Daoy (cell line): Measurements from ENCODE around the gene HESX1. TPM values are rescaled to one million over a fixed set of nuclear protein-coding genes. Genes with fewer than 3 reads are reported as not detected.
A peak's percentile ranks its signal among the peaks of the same experiment; 100 is the strongest.

ENCODE experiments used
- DNase-seq: peaks from one replicate; pipeline ENCODE4 v3.0.0-alpha.2; 2015; ENCODE audit warnings: low read depth
- total RNA-seq: library from RNA; depleted of rRNA; stranded (reverse); fragments of >200 nt; shearing (Covaris generic); gene quantifications from 2 replicates; pipeline ENCODE4 v1.2.3, GENCODE V29; 2014

HESX1 gene
- total RNA-seq, 1 experiment from 2014 or later: 0.11 TPM

GRCh38 chr3:57168151-57168550 is 31.6 kb downstream of the HESX1 start:
- DNase-seq: no peak

GRCh38 chr3:57166660-57167059 is 33.1 kb downstream of the HESX1 start:
- no peak for DNase-seq

- DNase-seq: no peak
Measured at GRCh38 chr3:57165641-57166040, 34.1 kb downstream of the HESX1 start.

- peak; percentile 89 for DNase-seq
Measured at GRCh38 chr3:57164657-57165573, 34.9 kb downstream of the HESX1 start, which contains the start of gene IL17RD. TSS of gene IL17RD (minus strand) at chr3:57165353. CDS start at chr3:57165286, 67 bp downstream.

GRCh38 chr3:57164217-57164656 is 35.5 kb downstream of the HESX1 start:
- DNase-seq: peak; percentile 23

- DNase-seq: peak; percentile 38
Measured at GRCh38 chr3:57163751-57164150, 36.0 kb downstream of the HESX1 start.

GRCh38 chr3:57161915-57162314 is 37.9 kb downstream of the HESX1 start:
- no peak for DNase-seq

- DNase-seq: no peak
Measured at GRCh38 chr3:57160765-57161538, 38.8 kb downstream of the HESX1 start.

- DNase-seq: no peak
Measured at GRCh38 chr3:57160076-57160764, 39.6 kb downstream of the HESX1 start.

GRCh38 chr3:57158813-57159738 is 40.7 kb downstream of the HESX1 start:
- DNase-seq: peak; percentile 71

- no peak for DNase-seq
Measured at GRCh38 chr3:57158325-57158724, 41.5 kb downstream of the HESX1 start.

- no peak for DNase-seq
Measured at GRCh38 chr3:57157545-57157944, 42.2 kb downstream of the HESX1 start.

- DNase-seq: no peak
Measured at GRCh38 chr3:57155310-57155643, 44.5 kb downstream of the HESX1 start.

GRCh38 chr3:57154470-57155309 is 45.1 kb downstream of the HESX1 start:
- DNase-seq: no peak

GRCh38 chr3:57152151-57153143 is 47.3 kb downstream of the HESX1 start:
- DNase-seq: peak; percentile 23

GRCh38 chr3:57151749-57152148 is 48.0 kb downstream of the HESX1 start:
- DNase-seq: no peak

GRCh38 chr3:57151021-57151449 is 48.7 kb downstream of the HESX1 start:
- DNase-seq: peak; percentile 22

- DNase-seq: peak; percentile 57
Measured at GRCh38 chr3:57150113-57150581, 49.6 kb downstream of the HESX1 start.
